Myocyte (in vitro differentiated cells): ENCODE results near the gene TBC1D1. TPM values are rescaled to one million over a fixed set of nuclear protein-coding genes. Genes with fewer than 3 reads are reported as not detected.

Source experiments
- DNase-seq: peaks from one replicate; pipeline ENCODE4 v3.0.0-alpha.2; 2012; ENCODE audit warnings: low read depth
- total RNA-seq: library from RNA; depleted of rRNA; stranded (reverse); fragments of >200 nt; gene quantifications from 2 replicates; pipeline ENCODE4 v1.2.3, GENCODE V29; 2014

The TBC1D1 gene
- total RNA-seq, 1 donor from 2014 or later: 194 TPM

DNA sequence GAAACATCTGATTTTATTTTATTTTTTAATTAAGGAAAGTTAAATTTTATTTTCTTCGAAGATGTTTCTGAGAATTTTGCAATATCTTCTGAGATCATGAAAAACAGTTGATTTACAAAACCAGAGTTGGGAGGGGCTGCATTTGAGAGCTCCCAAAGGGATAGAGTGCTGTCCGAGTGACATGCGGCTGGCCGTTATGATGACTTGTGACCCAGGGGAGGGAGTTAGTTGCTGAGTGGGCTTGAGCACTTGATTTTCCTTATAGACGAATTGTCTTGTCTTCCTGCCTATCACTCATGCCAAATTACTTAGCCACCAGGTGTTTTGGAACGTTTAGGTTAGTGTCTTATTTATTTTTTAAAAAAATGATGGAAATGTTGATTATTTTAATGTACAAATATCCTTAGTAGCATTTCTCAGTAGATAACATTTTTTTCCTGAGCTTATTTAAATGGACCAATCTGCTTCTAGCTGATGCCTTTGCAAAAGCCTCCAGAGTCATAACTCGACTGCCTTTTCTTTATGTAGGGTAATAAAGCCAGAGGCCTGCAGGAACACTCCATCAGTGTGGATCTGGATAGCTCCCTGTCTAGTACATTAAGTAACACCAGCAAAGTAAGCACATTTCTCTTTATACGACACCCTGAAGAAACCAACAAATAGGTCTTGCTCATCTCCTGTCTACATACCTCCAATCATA, 154.6 kb downstream of the TBC1D1 start:
- no peak for DNase-seq

DNA sequence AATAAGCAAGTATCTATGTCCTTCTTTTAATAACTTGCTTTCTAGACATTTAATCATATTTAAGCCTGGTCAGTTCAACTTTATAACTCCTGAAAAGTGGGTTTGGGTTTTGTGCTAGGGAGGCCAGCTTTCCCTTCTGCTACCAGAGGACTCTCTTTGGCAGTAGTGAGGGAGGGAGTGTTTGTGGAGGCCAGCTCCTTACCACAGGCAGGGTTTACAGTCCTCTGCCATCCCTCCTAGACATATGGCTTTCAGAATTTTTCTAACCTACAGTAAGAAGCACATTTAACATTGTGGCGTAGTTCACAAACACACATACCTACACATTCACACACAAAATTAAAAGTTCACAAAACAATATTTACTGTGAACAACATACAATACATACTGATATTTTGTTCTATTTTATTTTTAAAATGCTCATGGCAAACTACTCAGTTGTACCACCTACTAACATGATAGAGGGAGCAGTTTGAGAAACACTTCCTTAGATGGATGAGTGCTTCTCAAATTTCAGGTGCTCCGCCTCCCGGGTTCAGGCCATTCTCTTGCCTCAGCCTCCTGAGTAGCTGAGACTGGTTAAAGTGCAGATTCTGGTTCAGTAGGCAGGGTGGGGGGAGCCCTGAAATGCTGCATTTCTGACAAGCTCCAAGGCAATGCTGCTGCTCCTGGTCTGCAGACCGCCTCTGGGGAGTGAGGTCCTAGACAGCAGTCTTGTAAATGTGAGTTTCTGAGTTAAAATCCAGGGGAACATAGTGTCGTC, 156.0 kb downstream of the TBC1D1 start:
- peak; percentile 38 for DNase-seq

DNA sequence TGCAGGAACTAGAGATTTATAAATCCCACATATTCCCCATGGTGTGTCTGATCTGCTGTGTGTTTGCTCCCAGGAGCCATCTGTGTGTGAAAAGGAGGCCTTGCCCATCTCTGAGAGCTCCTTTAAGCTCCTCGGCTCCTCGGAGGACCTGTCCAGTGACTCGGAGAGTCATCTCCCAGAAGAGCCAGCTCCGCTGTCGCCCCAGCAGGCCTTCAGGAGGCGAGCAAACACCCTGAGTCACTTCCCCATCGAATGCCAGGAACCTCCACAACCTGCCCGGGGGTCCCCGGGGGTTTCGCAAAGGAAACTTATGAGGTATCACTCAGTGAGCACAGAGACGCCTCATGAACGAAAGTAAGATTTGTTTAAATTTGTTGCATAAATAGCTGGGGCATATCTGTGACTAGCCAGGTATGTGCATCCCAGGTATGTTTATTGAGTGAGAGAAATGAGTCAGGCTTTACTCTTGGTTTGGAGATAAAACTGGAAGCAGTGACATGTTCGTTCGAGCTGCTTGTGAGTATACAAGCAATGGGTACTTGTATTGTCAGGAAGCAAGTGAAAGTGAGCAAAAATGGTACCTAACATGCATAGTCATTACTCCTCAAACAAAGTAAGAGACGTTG, 158.8 kb downstream of the TBC1D1 start:
- no peak for DNase-seq

DNA sequence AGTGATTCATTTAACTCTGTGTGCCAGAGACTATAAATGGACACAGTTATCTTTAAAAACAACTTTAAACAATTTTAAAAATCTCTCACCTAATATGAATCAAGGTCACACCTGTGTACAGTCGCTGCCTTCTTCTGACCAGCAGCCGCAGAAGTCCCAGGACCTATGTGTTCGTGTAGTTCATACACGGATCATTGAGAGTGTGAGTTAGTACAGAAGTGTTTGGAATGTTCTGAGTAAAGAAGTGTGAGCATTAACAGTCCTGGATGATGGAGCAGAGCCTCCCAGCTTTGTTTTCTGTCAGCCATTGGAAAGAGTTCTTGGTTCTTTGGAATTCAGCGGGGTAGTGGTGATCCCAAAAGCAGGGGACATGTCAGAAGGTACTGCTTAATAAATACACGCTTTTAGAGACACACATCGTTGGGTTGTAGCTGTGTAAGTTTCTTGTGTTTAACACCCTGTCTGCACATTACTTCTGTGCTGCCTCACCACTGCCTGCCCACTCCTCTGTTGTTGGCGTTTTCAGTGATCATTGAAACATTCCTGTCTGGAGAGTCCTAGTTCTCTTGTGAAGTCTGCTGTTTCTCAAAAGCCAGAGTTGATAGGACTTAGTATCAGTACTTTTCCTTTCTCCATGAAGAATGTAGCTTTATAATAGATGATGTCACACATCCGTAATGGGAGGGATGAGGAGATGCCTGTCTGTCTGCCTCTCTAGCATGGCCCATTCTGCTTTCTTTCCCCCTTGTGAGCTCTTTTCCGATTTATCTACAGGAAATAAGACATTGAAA, 159.9 kb downstream of the TBC1D1 start:
- no peak for DNase-seq

DNA sequence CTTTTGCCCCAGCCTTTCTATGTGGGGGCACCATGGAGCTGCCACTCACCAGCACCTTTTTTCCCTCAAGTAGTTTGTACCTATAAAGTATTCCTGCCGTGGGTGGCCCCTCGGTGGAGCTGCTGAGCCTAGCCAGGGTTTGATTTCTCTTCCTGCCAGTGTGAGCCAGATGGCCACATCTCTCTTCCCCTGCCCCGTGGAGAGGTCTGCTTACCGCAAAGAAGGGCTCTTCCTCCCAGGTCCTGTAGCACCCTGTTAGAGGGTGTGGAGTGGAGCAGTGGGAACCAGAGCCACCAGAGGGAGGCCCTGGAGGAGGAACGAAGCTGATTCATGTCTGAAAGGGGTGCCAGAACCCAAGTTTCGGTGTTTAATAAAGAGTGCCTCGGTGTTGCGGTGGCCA, 164.7 kb downstream of the TBC1D1 start:
- no peak for DNase-seq

DNA sequence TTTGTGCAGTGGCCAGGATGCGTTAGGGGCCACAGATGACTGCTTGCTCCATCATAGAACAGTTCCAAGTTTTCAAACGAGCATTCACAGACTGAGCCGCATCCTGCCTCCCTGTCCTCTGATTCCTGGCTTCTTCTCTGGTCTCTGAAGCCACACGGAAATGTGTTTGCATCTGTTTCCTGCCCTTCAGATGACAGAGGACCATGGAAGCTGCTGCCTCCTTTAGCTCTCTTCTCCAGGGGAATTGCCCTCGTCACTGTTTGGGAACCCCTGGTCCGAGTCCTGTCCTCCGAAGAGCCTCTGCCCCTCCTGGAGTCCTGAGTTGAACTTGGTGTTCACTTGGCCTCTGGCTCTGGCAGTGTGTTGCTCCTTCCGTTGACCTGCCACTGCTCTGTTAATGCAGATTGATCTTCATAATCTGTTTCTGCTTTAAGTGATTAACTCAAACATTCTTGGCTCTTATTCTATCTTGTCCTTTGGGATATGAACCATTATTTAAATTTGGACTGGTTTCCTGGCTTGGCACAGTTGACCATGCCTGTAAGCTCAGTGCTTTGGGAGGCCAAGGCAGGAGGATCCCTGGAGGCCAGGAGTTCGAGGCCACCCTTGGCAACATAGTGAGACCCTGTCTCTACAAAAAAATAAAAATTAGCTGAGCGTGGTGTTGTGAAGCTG, 165.3 kb downstream of the TBC1D1 start:
- DNase-seq: no peak

DNA sequence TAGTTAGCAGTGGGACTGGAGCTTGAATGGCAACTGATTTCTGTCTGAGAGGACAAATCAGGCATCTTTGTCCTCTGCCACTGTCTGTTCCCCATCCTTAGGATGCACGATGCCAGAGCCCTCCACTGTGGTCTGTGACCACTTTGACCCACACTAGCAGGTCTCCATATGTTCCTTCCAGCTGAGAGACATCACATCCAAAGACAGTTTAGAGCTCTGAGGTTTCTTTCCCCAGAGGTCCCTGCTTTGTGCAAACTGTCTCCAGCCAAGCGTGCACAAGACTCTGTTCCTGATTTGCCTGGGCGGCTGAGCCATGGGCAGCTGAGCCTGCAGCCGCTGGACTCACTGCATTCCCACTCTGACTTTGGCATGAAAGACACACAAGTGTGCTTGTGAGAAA, 167.3 kb downstream of the TBC1D1 start:
- no peak for DNase-seq

DNA sequence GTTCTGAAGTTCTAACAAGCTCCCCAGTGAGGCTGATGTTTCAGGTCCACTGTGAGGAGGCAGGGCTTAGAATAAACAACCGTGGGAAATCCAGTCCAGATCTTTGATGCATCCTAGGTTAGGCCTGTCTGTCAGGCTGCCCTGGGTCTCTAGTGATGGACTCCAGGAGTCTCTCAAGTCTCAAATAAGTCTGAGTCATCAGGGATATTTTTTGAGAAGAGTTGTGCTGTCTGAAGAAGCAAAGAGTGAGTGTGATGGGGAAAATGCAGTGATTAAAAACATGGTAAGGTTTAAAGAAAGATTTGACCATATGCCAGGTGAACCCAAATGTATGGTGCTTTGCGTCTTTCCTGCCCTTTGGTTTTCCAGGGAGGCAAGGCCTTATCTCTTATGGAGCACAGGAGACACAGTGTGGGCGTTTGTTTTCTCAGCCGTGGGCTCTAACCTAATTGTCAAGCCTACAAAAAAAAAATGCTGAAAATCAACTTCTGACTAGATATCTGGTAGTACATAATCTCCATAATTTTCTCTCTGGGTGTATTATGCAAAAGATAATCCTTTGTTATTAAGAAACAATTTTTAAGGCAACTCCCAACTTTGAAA, 170.0 kb downstream of the TBC1D1 start:
- peak; percentile 33 for DNase-seq

DNA sequence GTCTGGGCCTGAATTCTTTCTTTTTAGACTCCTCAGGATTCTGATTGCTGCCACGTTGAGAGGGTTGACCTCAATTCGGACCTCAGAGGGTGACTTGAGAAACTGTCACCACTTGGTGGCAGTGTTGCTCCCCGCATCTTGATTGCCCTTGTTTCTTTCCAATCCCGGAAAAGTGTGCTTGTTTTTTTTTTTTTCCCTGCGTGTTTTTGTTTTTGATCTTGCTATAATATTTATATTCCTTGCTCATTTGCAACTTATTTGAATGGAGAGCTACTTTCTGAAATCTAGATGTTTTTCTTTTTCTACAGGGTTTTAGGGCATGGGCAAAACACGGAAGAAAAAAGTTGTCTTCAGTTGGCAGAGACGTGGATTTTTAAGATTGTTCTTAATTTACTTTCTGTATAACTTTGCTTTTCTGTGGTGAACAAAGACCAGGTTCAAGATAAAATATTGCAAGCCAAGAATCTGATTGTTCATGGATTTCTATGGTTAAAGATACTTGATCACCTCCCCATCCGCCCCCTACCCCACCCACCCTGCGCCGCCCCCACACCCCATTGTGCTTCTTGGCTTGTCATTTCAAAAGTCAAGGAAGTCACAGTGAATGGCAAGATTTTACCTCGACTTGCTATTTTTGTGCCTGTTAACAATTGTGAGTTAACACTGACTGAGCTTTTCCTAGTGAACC, 171.3 kb downstream of the TBC1D1 start:
- DNase-seq: peak; percentile 87

DNA sequence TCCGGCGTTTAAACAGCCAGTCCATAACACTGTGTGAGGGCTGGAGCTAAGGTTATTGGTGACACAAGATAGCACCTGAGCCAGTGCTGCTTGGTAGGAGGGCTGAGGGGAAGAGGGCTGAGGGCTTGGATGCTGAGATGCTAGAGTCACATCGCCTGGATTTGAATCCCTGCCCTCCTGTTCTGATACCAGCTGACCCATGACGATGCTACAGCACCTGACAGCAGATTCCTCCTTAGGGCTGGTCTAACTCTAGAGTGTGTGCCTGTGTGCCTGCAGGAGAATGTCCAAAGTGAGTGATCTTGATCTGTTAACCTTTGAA, 171.9 kb downstream of the TBC1D1 start:
- DNase-seq: no peak

DNA sequence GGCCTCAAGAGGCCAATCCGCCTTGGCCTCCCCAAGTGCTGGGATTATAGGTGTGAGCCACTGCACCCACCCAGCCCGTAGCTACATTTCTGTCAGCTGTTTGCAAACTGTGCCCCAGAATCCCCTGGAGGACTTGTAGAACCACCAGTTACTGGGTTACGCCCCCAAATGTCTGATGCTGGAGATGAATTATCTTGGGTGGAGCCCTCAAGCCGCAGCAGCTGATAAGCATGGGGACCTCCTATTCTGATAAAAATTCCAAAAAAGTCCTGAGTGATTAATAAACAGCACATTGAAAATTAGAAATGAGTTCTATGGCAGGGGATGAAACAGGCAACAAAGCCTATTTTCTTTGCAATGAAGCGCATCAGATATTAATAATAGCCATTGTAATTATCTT, 174.3 kb downstream of the TBC1D1 start:
- no peak for DNase-seq

DNA sequence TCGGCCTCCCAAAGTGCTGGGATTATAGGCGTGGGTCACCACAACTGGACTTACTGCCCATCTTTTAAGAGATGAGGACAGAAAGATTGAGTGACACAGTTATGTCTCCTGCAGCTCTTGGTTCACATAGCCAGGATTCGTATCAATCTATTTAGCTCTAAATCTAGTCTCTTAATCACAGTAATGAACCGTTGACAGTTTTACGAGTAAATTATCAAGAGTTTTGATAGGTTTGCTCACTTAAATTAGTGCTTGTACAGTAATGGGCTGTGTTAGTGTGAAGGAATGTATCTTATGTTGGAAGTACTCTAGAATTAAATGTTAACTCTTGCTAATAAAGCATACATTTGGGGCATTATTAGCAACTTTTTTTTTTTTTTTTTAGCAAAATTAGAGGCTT, 175.0 kb downstream of the TBC1D1 start:
- DNase-seq: no peak

DNA sequence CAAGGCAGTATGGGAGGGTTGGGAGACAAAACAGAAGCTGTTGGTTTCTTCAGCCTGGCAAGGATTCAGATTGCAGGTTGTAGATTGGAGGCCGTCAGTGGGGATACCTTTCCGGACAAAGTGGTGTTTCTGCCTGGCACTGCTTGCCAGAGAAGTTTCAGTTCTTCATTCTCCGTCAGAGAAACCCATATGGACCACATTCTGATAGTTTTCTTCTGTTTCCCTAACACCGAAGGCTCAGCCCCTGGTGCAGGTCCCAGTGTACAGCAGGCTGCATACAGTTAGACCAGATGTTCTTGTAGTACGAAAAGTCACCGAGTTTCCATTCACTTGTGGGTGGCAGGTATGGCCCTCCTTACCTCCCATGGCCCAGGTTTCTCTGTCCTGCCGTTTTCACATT, 176.6 kb downstream of the TBC1D1 start:
- no peak for DNase-seq

DNA sequence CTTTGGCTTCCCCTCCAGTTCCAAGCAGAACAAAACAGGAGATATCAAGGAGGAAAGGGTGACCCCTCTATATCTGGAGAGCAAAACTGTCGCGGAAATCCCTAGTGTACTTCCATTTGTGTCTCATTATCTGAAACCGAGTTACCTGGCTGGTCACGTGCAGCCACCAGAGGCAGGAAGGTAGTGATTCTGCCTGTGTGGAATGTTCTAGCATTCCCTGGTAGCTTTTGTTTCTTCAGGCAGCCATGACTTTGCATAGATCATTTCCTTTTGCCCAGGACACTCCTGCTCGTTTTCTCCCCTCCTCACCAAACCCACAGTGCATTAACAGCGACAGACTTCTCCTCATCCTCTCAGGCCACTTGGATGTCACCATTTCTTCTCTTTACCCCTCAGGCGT, 177.2 kb downstream of the TBC1D1 start:
- no peak for DNase-seq

DNA sequence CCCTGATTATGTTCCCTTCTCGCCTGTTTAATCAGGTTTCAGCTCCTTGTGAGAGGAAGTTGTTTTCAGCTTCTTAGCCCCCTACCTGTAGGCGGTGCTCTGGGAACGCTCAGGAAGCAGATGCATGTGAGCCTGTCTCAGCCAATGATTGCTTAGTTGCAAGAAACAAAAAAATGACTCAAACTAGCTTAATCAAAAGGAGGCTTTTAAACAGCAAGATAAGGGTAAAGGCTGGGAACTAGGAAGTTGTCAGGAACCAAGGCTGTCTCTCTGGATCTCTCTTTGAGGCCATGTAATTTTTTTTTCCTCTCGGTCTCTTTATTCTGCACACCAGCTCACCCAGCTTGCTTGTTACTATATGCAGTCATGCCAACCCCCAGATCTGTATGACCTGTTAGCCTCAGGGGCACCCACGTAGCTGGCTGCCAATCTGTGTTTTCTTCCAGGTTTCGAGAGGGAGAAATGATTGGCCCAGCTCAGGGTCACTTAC, 178.4 kb downstream of the TBC1D1 start:
- no peak for DNase-seq

DNA sequence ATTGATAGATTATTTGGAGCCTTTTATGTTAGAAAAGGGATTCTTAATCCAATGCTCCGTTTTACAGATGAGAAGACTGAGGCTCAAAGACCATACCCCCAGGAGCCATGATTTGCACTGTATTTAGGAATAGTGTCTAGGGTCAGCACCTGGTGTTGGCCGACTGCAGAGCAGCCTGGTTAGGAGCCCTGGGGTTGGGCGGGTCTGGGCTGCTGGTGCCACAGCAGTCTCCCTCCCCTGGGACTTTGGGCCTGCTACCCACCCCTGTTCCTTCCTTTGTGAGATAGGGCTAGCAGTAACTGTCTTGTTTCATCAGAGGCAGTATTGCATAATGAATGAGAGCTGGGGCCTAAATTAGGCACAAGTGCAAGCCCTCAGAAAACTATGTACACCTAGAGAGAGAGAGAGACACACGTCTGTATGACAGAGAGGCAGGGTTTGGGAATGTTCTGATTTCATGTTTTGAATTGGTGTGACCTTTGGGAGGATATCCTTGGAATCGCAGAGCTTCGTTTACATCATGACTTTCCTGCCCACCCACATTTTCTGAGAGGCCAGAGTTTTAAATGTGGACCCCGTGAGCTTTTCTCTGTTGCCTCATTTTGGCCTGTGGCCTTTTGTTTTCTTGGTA, 181.0 kb downstream of the TBC1D1 start:
- peak; percentile 49 for DNase-seq

DNA sequence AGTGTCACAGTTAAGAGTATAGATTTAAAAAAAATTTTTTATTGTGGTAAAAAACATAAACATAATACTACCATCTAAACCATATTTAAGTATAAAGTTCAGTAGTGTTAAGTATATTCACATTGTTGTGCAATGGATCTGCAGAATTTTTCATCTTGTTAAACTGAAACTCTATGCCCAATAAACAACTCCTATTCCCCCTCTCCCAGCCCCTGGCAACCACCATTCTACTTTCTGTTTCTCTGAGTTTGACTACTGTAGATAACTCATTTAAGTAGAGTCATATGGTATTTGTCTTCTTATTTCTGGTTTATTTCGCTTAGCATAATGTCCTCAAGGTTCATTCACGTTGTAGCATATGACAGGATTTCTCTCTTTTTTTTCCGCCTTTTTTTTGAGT, 181.7 kb downstream of the TBC1D1 start:
- DNase-seq: no peak

DNA sequence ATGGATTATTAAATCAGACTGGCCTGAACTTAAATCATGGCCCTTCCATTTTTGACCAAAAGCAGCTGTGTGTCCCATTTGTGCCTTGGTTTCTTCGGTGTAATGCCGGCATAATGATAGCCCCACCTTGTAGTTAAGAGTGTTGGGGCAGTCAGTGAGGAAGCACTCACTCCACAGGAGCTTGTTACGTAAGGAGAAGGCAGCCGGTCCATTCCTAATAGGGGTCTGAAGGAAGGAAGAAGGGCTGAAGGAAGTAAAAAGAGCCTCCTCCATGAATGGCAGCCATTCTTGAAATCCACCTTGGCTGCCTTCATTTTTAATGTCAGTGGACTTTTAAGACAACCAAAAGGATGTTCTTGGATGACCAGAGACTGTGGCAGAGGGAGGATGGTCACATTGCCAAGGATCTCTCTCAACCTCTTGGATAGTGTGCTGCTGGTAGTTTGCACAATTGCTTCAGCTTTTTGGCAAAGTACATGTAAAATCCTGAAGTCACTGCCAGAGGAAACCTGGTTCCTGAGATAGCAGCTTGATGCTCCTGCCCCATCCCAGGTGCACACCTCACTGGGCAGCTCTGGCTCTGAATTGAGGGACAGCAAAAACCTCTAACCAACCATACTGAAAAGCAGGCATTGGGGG, 182.8 kb downstream of the TBC1D1 start:
- no peak for DNase-seq
